ENCODE results near the gene NECTIN3. TPM values are rescaled to one million over a fixed set of nuclear protein-coding genes. Genes with fewer than 3 reads are reported as not detected.

The NECTIN3 gene
- total RNA-seq, 1 donor from 2014 or later, result 19.8 TPM

DNA sequence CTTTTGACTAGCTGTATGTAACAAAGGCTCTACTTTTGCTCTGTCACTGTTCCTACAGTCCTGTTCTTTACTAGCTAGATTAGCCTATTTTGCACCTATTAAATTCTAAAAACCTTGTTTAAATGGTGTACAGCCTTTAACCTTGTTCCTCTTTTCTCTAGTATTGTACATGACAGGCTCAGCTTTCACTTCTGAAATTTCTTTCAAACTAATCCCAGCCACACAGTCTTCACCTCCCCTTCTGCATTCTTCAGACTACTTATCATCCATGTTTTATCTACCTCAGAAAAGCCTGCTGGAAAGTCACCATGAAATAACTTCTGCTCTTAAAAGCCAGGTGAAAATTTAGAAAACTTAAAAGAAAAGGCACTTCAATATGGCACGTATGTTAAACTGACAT, 122.4 kb downstream of the NECTIN3 start:
- no peak for DNase-seq (ENCODE audit: low spot score)

DNA sequence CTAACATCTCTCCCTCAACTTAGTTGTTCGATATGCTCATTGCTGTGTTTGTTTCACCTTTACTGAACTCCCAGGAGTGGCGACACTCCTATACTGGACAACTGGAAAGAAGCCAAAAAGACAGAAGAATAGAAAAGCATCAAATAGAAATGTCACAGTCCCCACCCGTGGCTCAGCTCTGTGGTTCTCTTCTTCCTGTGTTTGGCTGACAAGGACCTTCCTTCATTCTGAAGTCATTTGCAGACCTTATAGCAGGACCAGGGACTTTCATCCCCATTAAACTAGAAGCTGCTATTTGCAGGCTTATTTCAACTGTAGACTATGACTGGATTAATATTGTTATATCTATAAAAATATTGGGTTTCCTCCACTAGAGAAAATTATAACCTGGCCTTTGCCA, 125.9 kb downstream of the NECTIN3 start:
- DNase-seq (ENCODE audit: low spot score), result no peak

DNA sequence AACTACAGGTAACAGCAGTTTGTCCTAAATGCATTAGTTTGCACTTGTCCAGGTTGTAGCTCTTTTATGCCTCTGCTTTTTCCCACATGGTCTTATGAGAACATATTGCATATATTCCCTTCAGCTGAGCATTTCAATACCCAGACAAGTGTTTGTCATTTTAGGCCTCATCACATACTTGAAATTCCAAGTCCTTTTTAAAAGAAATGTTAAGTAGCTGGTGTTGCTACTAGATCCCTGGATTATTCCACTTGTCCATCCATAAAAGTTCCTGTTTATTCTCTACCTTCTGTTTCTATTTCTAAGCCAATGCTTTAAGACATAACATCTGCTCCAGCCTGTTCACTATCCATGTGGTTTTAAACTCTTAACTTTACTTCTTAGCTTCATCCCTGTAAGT, 128.4 kb downstream of the NECTIN3 start:
- DNase-seq (ENCODE audit: low spot score), result no peak

DNA sequence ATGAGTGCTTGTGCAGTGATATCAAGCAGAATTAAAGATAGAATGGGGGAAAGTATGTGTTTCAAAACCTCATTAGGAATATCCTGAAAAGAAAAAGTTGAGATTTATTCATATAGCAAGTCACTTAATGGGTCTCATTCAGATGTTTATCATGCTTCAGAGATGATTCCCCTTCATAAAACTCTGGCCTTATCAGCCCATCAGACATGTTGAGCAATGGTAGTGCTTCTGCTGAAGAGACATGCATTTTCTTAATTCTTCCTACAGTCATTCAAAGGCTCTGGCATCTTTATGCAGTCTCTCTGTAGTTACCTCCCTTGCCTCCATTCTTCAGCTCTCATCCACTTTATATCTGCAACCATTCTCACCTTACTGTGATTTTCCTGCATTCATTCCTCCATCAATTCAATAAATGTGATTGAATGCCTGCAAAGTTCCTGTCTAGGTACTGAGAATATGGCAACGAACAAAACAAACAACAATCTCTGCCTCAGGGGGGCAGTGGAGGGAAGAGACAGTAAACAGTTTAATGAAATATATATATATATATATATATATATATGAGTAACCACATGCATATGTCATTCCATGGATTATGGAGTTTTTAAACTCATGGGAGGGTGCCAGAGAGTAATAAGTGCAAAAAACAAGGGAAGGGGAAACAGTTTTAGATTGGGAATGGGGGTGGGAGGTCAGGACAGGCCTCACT, 138.5 kb downstream of the NECTIN3 start:
- DNase-seq (ENCODE audit: low spot score), result no peak

DNA sequence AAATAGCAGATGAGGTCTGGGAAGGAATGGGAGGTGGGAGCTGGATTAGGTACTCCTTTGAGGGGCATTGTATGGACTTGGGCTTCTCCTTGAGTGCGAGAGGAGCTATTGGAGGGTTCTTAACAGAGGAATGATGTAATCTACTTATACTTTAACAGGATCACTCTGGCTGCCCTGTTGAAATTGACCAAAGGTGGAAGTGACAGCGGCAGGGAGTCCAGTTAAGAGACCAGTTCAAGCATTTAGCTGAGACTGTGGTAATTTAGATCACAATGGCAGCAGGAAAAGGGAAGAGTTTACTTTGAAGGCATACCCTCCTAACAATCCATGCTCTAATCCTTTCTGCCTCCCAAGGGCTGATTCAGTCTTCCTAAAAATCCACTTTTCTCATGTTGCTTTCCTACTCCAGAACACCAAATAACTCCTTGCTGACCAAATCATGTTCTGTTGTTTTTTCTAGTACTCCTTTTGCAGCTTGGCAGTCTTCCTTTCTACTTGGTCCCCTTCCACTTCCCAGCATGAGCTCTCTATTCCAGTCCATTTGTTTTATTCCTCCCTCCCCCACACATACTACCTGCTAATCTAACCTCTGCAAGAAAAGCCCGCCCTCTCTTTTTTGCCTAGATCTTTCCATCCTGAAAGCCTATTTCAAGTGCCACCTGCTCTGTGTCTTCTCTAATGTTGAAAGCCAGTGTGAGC, 139.4 kb downstream of the NECTIN3 start:
- DNase-seq (ENCODE audit: low spot score), result no peak

DNA sequence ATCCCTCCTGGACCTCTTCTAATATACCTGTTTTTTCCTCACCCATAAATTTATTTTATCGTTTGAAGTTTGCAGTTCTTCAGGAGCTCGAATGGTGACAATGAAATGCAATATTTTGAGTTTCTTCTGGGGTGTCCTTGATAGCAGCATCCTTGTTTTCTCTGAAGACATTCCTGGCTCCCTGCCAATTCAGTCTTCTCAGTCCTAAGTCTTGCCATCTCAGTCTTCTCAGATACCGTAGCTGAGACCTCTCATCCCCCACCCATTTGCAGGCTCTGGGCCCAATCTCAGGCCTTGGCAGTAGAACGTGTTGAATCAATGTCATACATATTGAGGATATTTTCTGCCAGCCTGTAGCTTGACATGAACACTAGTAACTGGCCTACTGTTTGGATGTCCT, 140.9 kb downstream of the NECTIN3 start:
- DNase-seq (ENCODE audit: low spot score), result no peak

DNA sequence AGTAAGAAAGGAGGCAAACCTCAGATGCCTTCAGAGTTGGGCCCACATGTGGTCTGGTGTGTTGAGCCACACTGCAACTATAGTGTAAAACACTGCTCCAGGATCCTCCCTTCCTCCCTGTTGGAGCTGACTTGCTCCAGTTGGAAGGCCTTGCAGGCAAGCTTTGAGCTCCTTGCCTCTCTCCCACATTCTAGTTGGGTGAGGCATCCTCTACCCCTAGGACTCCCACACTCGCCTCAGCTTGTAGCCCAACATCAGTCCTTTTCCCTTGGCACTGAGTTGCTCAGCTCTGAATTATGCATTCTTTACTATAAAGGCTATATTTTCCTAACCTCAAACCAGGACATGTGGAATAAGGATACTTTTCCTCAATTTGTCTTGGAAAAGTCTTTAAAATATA, 143.9 kb downstream of the NECTIN3 start:
- no peak for DNase-seq (ENCODE audit: low spot score)

DNA sequence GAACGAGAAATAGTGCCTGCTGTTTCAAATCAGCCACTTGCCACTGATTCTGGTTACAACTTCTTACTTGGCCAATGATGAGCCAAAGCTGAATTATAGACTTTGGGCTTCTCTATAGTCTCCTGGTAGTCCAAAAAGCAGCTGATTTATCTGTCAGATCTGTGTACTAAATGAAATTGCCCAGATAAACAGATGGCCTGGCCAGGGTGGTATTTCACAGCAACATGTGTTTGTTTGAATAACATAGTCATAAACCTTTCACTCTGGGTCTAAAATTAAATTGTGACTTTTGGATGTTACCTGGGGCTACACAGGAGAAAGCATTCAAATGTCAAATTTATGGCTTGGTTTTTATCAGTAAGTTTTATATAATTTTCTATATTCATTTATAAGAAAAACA, 147.0 kb downstream of the NECTIN3 start:
- DNase-seq (ENCODE audit: low spot score), result no peak

DNA sequence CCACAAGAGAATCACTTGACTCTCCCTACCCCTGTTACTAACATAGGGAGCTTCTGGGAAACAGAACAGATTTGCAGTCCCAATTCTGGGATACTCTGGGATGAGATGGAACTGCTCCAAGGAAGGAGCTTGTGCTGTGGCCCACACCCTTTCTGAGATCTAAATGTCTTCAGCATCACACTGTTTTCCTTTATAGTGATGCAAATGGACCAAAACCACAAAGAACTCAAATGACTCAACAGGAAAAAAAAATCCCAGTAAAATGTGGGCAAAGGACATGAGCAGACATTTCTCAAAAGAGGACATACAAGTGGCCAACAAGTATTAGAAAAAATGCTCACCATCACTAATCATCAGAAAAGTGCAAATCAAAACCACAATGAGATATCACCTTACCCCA, 155.6 kb downstream of the NECTIN3 start:
- DNase-seq (ENCODE audit: low spot score), result no peak

DNA sequence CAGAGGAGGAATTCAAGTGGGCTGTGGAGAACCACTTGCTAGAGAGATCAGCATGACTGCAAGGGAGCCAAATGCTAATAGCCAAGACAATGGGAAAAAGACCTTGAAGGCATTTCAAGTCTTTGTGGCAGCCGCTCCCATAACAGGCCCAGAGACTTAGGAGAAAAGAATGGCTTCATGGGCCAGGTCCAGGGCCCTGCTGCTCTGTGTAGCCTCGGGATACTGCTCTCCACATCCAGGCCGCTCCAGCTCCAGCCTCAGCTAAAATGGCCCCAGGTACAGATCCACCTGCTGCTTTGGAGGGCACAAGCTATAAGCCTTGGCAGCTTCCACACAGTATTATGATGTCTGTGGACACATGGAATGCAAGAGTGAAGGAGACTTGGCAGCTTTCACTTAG, 157.7 kb downstream of the NECTIN3 start:
- DNase-seq (ENCODE audit: low spot score), result no peak

DNA sequence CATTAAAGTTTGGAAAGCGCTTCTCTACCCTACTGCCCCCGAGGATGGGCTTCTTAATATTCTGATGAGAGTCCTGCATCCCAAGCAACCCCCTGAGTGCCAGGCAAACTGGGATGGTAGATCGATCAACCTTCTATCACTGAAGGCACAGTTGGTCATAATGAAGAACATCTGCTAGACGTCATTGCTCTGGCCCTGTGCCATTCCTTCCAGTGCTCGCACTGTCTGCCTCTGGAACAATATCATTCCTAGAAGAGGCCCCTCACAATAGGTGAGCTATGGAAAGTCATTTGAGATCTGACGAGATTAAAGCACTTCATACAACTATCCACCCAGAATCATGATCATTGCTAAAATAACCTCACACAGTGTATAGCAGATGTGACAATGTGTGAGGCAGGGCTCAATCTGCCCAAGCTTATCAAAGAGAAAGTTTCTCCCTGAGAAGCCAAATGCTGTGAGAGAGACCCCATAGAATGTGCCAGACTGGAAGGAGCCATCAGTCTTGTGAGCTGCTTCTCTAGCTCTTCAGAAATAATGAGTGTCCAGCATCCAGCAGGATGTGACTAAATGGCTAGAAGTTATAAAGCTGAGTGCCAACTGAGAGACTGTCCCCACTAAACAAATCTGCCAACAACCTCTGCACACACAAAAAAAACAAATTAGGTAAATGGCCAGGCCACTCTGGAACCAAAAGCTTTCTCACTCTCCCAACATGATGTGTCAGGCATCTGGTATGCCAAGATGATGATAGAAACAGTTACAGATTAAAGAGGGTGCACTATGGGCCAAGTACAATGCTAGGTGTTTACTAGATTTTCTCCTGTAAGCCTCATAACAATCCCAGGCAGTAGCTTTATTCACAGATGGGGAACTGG, 165.5 kb downstream of the NECTIN3 start:
- no peak for DNase-seq (ENCODE audit: low spot score)

DNA sequence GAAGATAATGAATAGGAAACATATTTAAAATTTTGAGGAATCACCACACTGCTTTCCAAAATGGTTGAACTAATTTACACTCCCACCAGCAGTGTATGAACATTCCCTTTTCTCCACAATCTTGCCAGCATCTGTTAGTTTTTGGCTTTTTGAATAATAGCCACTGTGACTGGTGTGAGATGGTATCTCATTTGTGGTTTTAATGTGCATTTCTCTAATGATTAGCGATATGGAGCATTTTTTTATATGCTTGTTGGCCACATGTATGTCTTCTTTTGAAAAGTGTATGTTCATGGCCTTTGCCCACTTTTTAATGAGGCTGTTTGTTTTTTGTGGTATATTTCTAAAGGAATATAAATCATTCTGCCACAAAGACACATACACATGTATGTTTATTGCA, 166.3 kb downstream of the NECTIN3 start:
- DNase-seq (ENCODE audit: low spot score), result no peak

DNA sequence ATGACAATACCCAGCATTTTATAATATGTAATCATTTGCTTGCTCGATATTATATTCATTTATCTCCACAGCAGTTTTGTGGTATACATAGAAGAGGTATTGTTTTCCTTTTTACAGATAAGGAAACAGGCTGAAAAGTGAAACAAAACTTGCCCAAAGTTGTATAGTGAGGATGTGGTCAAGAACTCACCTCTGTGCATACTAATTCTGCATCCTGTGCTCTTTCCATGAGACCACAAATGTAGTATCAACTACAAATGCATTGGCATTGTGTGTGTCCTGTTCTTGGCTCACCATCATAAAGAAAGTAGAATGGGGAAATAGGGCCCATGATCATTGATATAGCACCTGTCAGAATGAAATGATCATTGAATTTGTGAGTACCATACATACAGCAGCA, 167.3 kb downstream of the NECTIN3 start:
- no peak for DNase-seq (ENCODE audit: low spot score)

DNA sequence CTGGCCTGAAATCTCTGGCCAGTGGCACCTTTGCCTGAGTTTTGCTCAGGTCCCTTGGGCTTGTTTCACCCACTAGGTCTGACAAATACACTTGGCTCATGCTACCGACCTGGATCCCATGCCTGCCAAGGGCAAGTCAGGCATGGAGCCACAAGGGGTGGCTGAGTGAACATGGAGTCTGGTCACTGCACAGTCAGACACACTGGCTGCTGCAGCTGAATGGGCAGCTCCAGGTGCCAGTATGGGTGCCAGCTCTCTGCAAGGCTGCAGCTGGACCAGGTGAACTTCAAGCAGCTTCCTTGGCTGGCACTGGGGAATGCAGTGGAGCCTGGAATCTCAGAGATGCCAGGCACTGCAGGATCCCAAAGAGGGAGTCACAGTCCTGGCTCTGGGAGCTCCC, 170.3 kb downstream of the NECTIN3 start:
- DNase-seq (ENCODE audit: low spot score), result no peak
